Naive thymus-derived CD4-positive, alpha-beta T cell (primary cell): ENCODE data around the gene SPEF2. TPM values are rescaled to one million over a fixed set of nuclear protein-coding genes. Genes with fewer than 3 reads are reported as not detected.

ENCODE experiments used
- ATAC-seq: fragments of 150-1000 bp; cut with Tn5 transposase; 2 replicates; pipeline ENCODE4 v1.10.0; 2021; ENCODE audit warnings: mild to moderate bottlenecking, moderate library complexity
- CTCF ChIA-PET: fragments of 350-600 bp; sonication (Branson Sonifier 250); formaldehyde crosslinking; loops from one replicate; lab custom pipeline; 2021; ENCODE audit warnings: antibody characterized with exemption; lab: Charles Lee
- POLR2A ChIA-PET: fragments of 350-600 bp; sonication (Branson Sonifier 250); formaldehyde crosslinking; loops from one replicate; lab custom pipeline; 2021; ENCODE audit warnings: antibody characterized with exemption, inconsistent platforms; lab: Charles Lee
- DNase-seq, 9 donors: peaks; one replicate each; pipeline versions ENCODE4 v3.0.0 to v3.0.0-alpha.2; 2020 to 2022; ENCODE audit warnings: mixed read lengths in 1 of 9
- H3K27ac ChIP-seq: one replicate; pipeline ENCODE4 v1.7.0; 2013; ENCODE audit warnings: mild to moderate bottlenecking, low read depth, low read length, moderate library complexity
- H3K27me3 ChIP-seq, 2 donors: one replicate each; pipeline ENCODE4 v1.7.0; 2013; ENCODE audit warnings: low read length in 2 of 2, mild to moderate bottlenecking in 2 of 2, moderate library complexity in 2 of 2; ENCODE audit not compliant: control insufficient read depth in 2 of 2, insufficient read depth in 2 of 2
- H3K36me3 ChIP-seq, 3 experiments: 1 replicate in 2 of 3; 2 replicates in 1 of 3; pipeline ENCODE4 v1.7.0; 2013; ENCODE audit warnings: low read length in 3 of 3, mild to moderate bottlenecking in 3 of 3, moderate library complexity in 1 of 3; ENCODE audit not compliant: insufficient read depth in 3 of 3, control insufficient read depth in 2 of 3
- H3K4me1 ChIP-seq, 2 donors: one replicate each; pipeline ENCODE4 v1.7.0; 2013; ENCODE audit warnings: low read length in 2 of 2, mild to moderate bottlenecking in 2 of 2, moderate library complexity in 1 of 2; ENCODE audit not compliant: control insufficient read depth in 2 of 2, insufficient read depth in 2 of 2
- H3K4me3 ChIP-seq: 2 replicates; pipeline ENCODE4 v1.7.0; 2013; ENCODE audit warnings: mild to moderate bottlenecking, low read length
- H3K9me3 ChIP-seq, 3 experiments: 1 replicate in 2 of 3; 2 replicates in 1 of 3; pipeline ENCODE4 v1.7.0; 2013; ENCODE audit warnings: low read length in 3 of 3; ENCODE audit not compliant: control insufficient read depth in 2 of 3
- H3K27ac Mint-ChIP-seq, 9 donors: one replicate each; pipeline ENCODE4 v1.8.0; 2020 to 2022; ENCODE audit warnings: mixed read lengths in 9 of 9, mild to moderate bottlenecking in 8 of 9, moderate library complexity in 5 of 9, inconsistent platforms in 2 of 9
- H3K27me3 Mint-ChIP-seq, 5 donors: one replicate each; pipeline ENCODE4 v1.8.0; 2021 to 2022; ENCODE audit warnings: mixed read lengths in 5 of 5, mild to moderate bottlenecking in 1 of 5
- H3K36me3 Mint-ChIP-seq, 5 donors: one replicate each; pipeline ENCODE4 v1.8.0; 2020 to 2022; ENCODE audit warnings: mixed read lengths in 5 of 5, mild to moderate bottlenecking in 3 of 5, inconsistent platforms in 1 of 5
- H3K4me1 Mint-ChIP-seq, 7 donors: one replicate each; pipeline ENCODE4 v1.8.0; 2020 to 2022; ENCODE audit warnings: mixed read lengths in 7 of 7, mild to moderate bottlenecking in 3 of 7, inconsistent platforms in 1 of 7
- H3K4me3 Mint-ChIP-seq, 10 donors: one replicate each; pipeline ENCODE4 v1.8.0; 2020 to 2022; ENCODE audit warnings: mild to moderate bottlenecking in 10 of 10, mixed read lengths in 10 of 10, moderate library complexity in 6 of 10, inconsistent platforms in 2 of 10
- H3K9me3 Mint-ChIP-seq, 11 donors: one replicate each; pipeline ENCODE4 v1.8.0; 2020 to 2022; ENCODE audit warnings: mixed read lengths in 11 of 11, mild to moderate bottlenecking in 4 of 11, inconsistent platforms in 1 of 11, moderate library complexity in 1 of 11
- intact Hi-C, 2 donors: fragments of 100-400 bp; cut with micrococcal nuclease; formaldehyde crosslinking; loops; one replicate each; pipeline ENCODE4 v1.15.1; 2023
- polyA plus RNA-seq, 2 donors: library from polyadenylated mRNA; unstranded; fragments of 300-500 nt; fragmentation: Illumina TruSeq; gene quantifications; one replicate each; pipeline ENCODE4 v1.2.3, GENCODE V29; 2021
- total RNA-seq, 6 experiments: library from RNA in 5 of 6; stranded (reverse) in 5 of 6; gene quantifications; 1 replicate in 5 of 6; 2 replicates in 1 of 6; pipeline ENCODE4 v1.2.3 and lab custom pipeline; 2021 to 2026

SPEF2 gene
- total and polyA plus RNA-seq, 7 experiments from 2014 or later: 5.5 to 13.5 (median 7.7) TPM

DNA sequence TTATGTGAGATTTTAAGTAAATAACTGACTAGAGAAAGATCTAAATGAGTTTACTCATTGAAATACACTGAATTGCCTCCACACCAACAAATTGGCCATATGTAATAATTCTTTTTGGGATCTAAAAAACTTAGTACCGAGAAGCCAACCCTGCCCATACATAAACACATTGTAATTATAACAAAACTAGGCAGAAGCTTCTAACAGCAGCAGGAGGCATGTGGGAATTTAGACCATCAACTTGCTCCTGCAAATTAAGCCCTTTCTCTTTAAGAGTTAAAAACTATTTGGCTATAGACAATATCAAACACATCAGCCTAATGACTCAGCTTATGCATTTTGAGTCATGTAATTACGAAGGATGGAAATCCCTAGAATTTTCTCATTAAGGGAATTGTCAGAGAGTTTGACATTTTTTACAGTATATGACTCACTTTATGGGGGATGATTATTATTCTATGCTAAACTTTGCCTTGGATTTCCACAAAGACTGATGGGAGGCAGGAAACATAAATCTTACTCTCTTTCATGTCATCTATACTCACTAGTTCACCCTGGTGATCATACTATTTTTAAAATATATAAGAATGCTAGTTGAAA lies 240.0 kb downstream of the SPEF2 start:
- H3K27me3 Mint-ChIP-seq: no peaks in the 10 kb centered on the region
- no peak for ATAC-seq
- H3K4me1 Mint-ChIP-seq: peaks cover 25 to 73% (median 63%) of the 10 kb centered on the region in 7 donors
- Histone ChIP-seq H3K9me3 (no peaks in the 10 kb centered on the region), H3K27ac (peak overlapping the region; percentile 98), H3K4me1 (peaks cover 40 to 50% of the 10 kb centered on the region in 2 donors), H3K4me3 (peak overlapping the region; percentile 80), H3K27me3 (no peaks in the 10 kb centered on the region), H3K36me3 (peaks cover 30 to 46% (median 35%) of the 10 kb centered on the region in 3 experiments)
- H3K4me3 Mint-ChIP-seq: peak overlapping the region; percentile 82 to 100 (median 94)
- intact Hi-C loops: loop anchor here (1.0 to 10.0 kb wide), 8 partner anchors 45 to 1255 kb away; partner anchors contain the start of genes DNAJC21 (in 1 of the 2), NIPBL (in 1 of the 2) and SPEF2 (in 1 of the 2)
- H3K27ac Mint-ChIP-seq: peak overlapping the region; percentile 96 to 100 (median 99)
- peaks cover 0 to 3% (median 0%) of the 10 kb centered on the region in 11 donors for H3K9me3 Mint-ChIP-seq
- POLR2A ChIA-PET: interaction anchor here (0.9 to 18.2 kb wide), 14 partner anchors 11 to 1019 kb away, joined by 3 to 1069 read pairs (median 9); partner anchors contain the start of gene NIPBL
- H3K36me3 Mint-ChIP-seq: peaks cover 48 to 59% (median 56%) of the 10 kb centered on the region in 5 donors
- peak in 1 of 9 donors; percentile 41 for DNase-seq
- CTCF ChIA-PET: interaction anchor here (1.1 to 11.1 kb wide), 14 partner anchors 10 to 207 kb away, joined by 3 to 128 read pairs (median 8); no protein-coding TSS in a partner anchor

DNA sequence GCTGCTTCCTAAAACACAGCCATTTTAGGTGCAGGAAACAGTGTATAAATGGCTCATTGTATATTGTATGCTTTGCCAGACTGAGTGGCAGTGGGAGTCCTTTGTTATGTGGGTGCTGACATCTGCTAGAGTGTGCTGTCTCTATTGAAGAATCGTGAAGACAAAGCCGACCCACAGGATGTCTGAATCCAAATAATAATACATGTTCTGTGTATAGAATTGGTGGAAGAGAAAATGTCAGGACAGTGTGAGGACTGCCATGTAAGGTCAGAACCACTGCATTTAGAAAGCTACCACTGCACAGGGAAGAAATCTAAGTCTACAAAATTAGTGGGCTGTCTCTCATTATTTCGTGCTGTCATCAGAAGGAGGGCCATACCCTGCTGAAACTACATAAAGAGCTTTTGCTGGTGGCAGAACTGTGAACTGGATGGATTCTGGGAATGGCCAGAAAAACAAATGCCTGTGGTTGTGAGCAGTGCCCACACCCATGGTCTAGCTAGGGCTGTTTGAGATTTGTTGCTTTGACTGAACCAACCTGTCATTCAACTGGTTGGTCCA lies 241.5 kb downstream of the SPEF2 start:
- ChIA-PET CTCF (interaction anchor here (0.7 to 11.1 kb wide), 22 partner anchors 8 to 242 kb away, joined by 3 to 128 read pairs (median 4); partner anchors contain the start of gene SPEF2), POLR2A (interaction anchor here (0.6 to 18.2 kb wide), 16 partner anchors 9 to 204 kb away, joined by 3 to 1069 read pairs (median 5); no protein-coding TSS in a partner anchor)
- Mint-ChIP-seq H3K4me1 (peaks cover 18 to 72% (median 63%) of the 10 kb centered on the region in 7 donors), H3K36me3 (peaks cover 60 to 72% (median 71%) of the 10 kb centered on the region in 5 donors), H3K4me3 (peak overlapping the region; percentile 87 to 99 (median 94)), H3K27ac (peak overlapping the region; percentile 89 to 99 (median 95)), H3K9me3 (peaks cover 0 to 3% (median 0%) of the 10 kb centered on the region in 11 donors), H3K27me3 (no peaks in the 10 kb centered on the region)
- Histone ChIP-seq H3K27me3 (no peaks in the 10 kb centered on the region), H3K4me3 (peak overlapping the region; percentile 80), H3K27ac (peak overlapping the region; percentile 98), H3K4me1 (peaks cover 28 to 44% of the 10 kb centered on the region in 2 donors), H3K36me3 (peaks cover 44 to 59% (median 48%) of the 10 kb centered on the region in 3 experiments), H3K9me3 (no peaks in the 10 kb centered on the region)
- ATAC-seq: peak; percentile 36
- intact Hi-C loops: loop anchor here (1.0 to 10.0 kb wide), 8 partner anchors 10 to 1016 kb away; partner anchors contain the start of genes DNAJC21 (in 1 of the 2) and NIPBL (in 1 of the 2)
- DNase-seq: peak in 7 of 9 donors; percentile 54 to 78 (median 63)

DNA sequence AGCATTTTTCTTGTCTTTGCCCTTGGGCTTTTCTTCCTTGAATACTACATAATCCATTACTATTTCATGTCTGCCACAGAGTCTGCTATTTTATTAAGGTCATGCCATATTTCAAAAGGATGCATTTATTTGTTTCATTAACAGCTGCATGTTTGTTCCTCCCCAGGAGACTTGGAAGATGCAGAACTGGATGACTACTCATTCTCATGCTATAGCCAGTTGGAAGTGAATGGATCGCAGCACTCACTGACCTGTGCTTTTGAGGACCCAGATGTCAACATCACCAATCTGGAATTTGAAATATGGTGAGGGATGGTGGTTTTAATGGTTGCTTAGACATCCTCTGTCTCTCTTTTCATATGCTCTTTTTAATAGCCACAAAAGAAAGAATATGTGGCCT lies 243.0 kb downstream of the SPEF2 start:
- Mint-ChIP-seq H3K4me1 (peaks cover 19 to 69% (median 63%) of the 10 kb centered on the region in 7 donors), H3K27ac (peak overlapping the region; percentile 89 to 99 (median 95)), H3K27me3 (no peaks in the 10 kb centered on the region), H3K4me3 (peak overlapping the region; percentile 87 to 99 (median 94)), H3K36me3 (peaks cover 72 to 87% (median 83%) of the 10 kb centered on the region in 5 donors), H3K9me3 (peaks cover 0 to 7% (median 2%) of the 10 kb centered on the region in 11 donors)
- DNase-seq: no peak
- Histone ChIP-seq H3K4me1 (peaks cover 21 to 33% of the 10 kb centered on the region in 2 donors), H3K27ac (peak overlapping the region; percentile 98), H3K36me3 (peaks cover 47 to 70% (median 53%) of the 10 kb centered on the region in 3 experiments), H3K9me3 (no peaks in the 10 kb centered on the region), H3K27me3 (no peaks in the 10 kb centered on the region), H3K4me3 (peak overlapping the region; percentile 80)
- ChIA-PET CTCF (interaction anchor here (0.6 to 7.1 kb wide), 5 partner anchors 38 to 81 kb away, joined by 3 to 61 read pairs (median 4); no protein-coding TSS in a partner anchor), POLR2A (interaction anchor here (0.7 to 18.2 kb wide), 8 partner anchors 4 to 200 kb away, joined by 3 to 1069 read pairs (median 262); partner anchors contain the start of gene IL7R)
- intact Hi-C loops: no loop called here
- ATAC-seq: no peak

DNA sequence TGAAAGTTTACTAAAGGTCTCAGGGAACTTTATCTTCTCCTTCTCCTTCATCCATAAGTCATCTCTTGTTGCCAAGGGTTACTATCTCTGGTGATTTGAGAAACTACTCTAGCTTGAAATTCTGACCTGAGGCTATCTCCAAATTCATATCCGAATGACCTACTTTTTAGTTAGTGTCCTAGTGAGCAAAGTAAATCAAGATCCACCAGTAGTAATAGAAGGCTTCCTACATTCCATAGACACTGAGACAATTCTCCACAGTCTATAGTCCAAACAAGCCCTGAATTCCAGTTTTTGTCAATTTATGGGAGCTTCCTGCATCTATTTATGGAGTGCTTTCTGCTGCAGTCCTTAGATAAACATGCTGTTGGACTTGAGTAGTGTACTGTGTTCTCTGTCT lies 244.1 kb downstream of the SPEF2 start:
- Histone ChIP-seq H3K4me3 (peak overlapping the region; percentile 80), H3K27me3 (no peaks in the 10 kb centered on the region), H3K36me3 (peaks cover 47 to 72% (median 58%) of the 10 kb centered on the region in 3 experiments), H3K27ac (peak overlapping the region; percentile 98), H3K4me1 (peaks cover 21 to 32% of the 10 kb centered on the region in 2 donors), H3K9me3 (no peaks in the 10 kb centered on the region)
- CTCF ChIA-PET: interaction anchor here (7.1 kb wide), 1 partner anchor 82 kb away, joined by 61 read pairs; no protein-coding TSS in a partner anchor
- Mint-ChIP-seq H3K4me3 (peak overlapping the region; percentile 87 to 99 (median 94)), H3K27ac (peak overlapping the region; percentile 89 to 99 (median 95)), H3K27me3 (no peaks in the 10 kb centered on the region), H3K4me1 (peaks cover 17 to 67% (median 66%) of the 10 kb centered on the region in 7 donors), H3K9me3 (peaks cover 0 to 7% (median 2%) of the 10 kb centered on the region in 11 donors), H3K36me3 (peaks cover 78 to 95% (median 90%) of the 10 kb centered on the region in 5 donors)
- no peak for ATAC-seq
- intact Hi-C loops: no loop called here
- POLR2A ChIA-PET: interaction anchor here (1.0 to 18.2 kb wide), 9 partner anchors 5 to 191 kb away, joined by 3 to 1069 read pairs (median 167); partner anchors contain the start of gene IL7R
- DNase-seq: no peak

DNA sequence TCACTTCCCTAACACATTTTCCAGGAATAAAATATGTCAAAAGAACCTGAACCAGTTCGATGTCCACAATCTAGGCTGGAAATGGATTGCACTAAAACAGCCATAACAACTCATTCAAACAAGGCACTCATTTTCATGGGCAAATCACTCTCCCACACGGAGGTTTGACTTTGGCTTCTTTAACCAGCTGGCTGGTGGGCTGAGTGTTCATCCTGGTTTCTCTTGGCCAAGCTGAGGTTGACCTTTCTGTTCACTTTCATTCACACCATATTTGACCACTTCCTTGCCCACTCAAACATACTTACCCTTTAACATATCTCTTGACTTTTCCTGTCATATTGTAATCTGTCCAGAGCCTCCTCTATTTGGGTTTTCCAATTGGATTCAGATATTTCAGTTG lies 244.5 kb downstream of the SPEF2 start:
- no peak for ATAC-seq
- H3K9me3 ChIP-seq: no peaks in the 10 kb centered on the region
- H3K9me3 Mint-ChIP-seq: peaks cover 0 to 7% (median 2%) of the 10 kb centered on the region in 11 donors
- ChIA-PET POLR2A (interaction anchor here (0.9 to 18.2 kb wide), 10 partner anchors 5 to 191 kb away, joined by 3 to 1069 read pairs (median 158); partner anchors contain the start of gene IL7R), CTCF (interaction anchor here (1.1 to 7.1 kb wide), 4 partner anchors 64 to 137 kb away, joined by 3 to 61 read pairs (median 4); no protein-coding TSS in a partner anchor)
- H3K36me3 Mint-ChIP-seq: peaks cover 78 to 95% (median 91%) of the 10 kb centered on the region in 5 donors
- H3K27ac Mint-ChIP-seq: peak overlapping the region; percentile 89 to 99 (median 95)
- H3K4me3 Mint-ChIP-seq: peak overlapping the region; percentile 87 to 99 (median 94)
- H3K4me1 Mint-ChIP-seq: peaks cover 17 to 71% (median 67%) of the 10 kb centered on the region in 7 donors
- peak overlapping the region; percentile 80 for H3K4me3 ChIP-seq
- H3K27ac ChIP-seq: peak overlapping the region; percentile 98
- H3K27me3 ChIP-seq: no peaks in the 10 kb centered on the region
- H3K27me3 Mint-ChIP-seq: no peaks in the 10 kb centered on the region
- no peak for DNase-seq
- peaks cover 49 to 75% (median 60%) of the 10 kb centered on the region in 3 experiments for H3K36me3 ChIP-seq
- peaks cover 24 to 35% of the 10 kb centered on the region in 2 donors for H3K4me1 ChIP-seq
- intact Hi-C loops: no loop called here
